GM19240 (cell line): Measurements from ENCODE around the gene C11orf87.

Experiments
- DNase-seq: peaks from one replicate; pipeline ENCODE4 v3.0.0; 2011; ENCODE audit warnings: low spot score; ENCODE audit not compliant: insufficient read length

The C11orf87 gene

GRCh38 chr11:109421981-109422869, at the start of gene C11orf87:
Gene C11orf87, plus strand, starts transcription at chr11:109422190. Its CDS starts 1,444 bp downstream, at chr11:109423634.
- no peak for DNase-seq

GRCh38 chr11:109374032-109374431, 48.0 kb upstream of the C11orf87 start:
- no peak for DNase-seq

- DNase-seq = no peak
Measured at GRCh38 chr11:109374441-109374840, 47.5 kb upstream of the C11orf87 start.

- no peak for DNase-seq
Measured at GRCh38 chr11:109377039-109377742, 44.8 kb upstream of the C11orf87 start.

- no peak for DNase-seq
Measured at GRCh38 chr11:109378034-109378433, 44.0 kb upstream of the C11orf87 start.

GRCh38 chr11:109383306-109383705, 38.7 kb upstream of the C11orf87 start:
- no peak for DNase-seq

GRCh38 chr11:109384873-109385272, 37.1 kb upstream of the C11orf87 start:
- no peak for DNase-seq

GRCh38 chr11:109388982-109389381, 33.0 kb upstream of the C11orf87 start:
- DNase-seq = no peak

GRCh38 chr11:109390752-109391151, 31.2 kb upstream of the C11orf87 start:
- no peak for DNase-seq

- DNase-seq = no peak
Measured at GRCh38 chr11:109401545-109401944, 20.4 kb upstream of the C11orf87 start.

GRCh38 chr11:109405671-109406070, 16.3 kb upstream of the C11orf87 start:
- DNase-seq = no peak

GRCh38 chr11:109416601-109417000, 5.4 kb upstream of the C11orf87 start:
- DNase-seq = no peak

- no peak for DNase-seq
Measured at GRCh38 chr11:109422870-109423465, 978 bp downstream of the C11orf87 start.

- no peak for DNase-seq
Measured at GRCh38 chr11:109423466-109424190, 1.6 kb downstream of the C11orf87 start.

GRCh38 chr11:109424901-109425300, 2.9 kb downstream of the C11orf87 start:
- no peak for DNase-seq

- DNase-seq = no peak
Measured at GRCh38 chr11:109425554-109425953, 3.6 kb downstream of the C11orf87 start.

GRCh38 chr11:109426442-109427240, 4.7 kb downstream of the C11orf87 start:
- no peak for DNase-seq

GRCh38 chr11:109432105-109432504, 10.1 kb downstream of the C11orf87 start:
- DNase-seq = no peak

GRCh38 chr11:109433753-109434256, 11.8 kb downstream of the C11orf87 start:
- no peak for DNase-seq

GRCh38 chr11:109435121-109435742, 13.2 kb downstream of the C11orf87 start:
- no peak for DNase-seq
